NCI-H1436 (cell line): ENCODE measurements around the gene DAB2IP.

Experiments used
- DNase-seq: peaks from one replicate; lab custom pipeline; 2025; lab: John Stamatoyannopoulos, UW

The DAB2IP gene

DNA sequence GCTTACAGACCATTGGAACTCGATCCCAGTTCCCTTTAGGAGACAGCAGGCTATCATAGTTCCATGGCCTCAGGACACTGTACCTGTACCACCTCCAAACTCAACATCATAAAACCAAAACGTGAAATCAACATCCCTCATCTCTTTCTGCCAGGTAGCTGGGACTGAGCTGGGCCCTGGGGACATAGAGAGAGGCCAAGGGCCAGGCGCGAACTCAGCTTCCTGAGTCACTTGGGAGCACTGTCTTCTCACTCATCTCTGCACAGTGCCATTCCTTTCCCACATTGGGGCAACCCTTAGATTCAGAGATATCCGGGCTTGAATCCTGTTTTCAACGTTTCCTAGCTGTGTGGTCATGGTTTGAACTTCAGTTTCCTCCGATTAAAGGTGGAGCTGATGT lies 12.2 kb downstream of the DAB2IP start:
- no peak for DNase-seq

DNA sequence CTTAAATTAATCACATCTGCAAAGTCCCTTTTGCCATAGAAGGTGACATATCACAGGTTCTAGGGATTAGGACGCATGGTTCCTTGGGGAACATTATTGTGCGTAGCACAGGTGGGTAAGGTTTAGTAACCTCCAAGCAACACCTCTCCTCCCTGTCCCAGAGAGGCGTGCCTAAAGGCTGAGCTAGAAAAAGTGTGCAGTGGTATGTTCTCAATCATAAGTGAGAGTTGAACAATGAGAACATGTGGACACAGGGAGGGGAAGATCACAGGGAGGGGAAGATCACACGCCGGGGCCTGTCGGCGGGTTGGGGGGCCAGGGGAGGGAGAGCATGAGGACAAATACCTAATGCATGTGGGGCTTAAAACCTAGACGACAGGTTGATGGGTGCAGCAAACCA lies 14.9 kb downstream of the DAB2IP start:
- DNase-seq: no peak

DNA sequence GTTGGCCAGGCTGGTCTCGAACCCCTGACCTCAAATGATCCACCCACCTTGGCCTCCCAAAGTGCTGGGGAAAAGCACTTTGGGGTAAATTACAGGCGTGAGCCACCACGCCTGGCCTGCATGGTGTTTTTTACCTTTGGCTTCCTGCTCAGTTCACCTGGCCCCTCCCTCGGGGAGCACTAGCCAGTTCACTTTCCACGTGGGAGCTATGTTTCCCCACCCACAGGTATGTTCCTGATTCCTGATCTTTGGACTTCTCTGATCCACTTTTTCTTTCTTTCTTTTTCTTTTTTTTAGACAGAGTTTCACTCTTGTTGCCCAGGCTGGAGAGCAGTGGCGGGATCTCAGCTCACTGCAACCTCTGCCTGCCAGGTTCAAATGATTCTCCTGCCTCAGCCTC lies 15.8 kb downstream of the DAB2IP start:
- no peak for DNase-seq

DNA sequence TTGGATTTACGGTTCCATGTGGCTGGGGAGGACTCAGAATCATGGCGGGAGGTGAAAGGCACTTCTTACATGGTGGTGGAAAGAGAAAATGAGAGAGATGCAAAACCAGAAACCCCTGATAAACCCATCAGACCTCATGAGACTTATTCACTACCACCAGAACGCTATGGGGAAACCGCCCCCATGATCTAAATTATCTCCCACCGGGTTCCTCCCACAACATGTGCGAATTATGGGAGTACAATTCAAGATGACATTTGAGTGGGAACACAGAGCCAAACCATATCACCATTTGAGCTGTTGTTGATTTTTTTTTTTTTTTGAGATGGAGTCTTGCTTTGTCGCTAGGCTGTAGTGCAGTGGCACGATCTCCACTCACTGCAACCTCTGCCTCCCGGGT lies 16.5 kb downstream of the DAB2IP start:
- no peak for DNase-seq

DNA sequence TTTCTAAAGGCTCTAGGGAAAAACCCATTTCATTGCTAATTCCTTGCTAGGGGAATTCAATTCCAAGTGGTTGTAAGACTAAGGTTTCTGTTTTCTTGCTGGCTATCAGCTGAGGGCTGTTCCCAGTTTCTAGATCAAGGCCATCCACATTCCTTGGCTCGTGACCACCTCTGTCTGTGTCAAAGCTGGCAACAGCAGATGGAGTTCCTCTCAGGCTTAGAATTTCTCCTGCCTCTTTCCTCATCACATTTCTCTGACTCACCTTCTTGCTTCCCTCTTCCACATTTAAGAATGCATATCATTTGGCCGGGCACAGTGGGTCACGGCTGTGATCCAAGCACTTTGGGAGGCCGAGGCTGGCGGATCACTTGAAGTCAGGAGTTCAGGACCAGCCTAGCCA lies 19.0 kb downstream of the DAB2IP start:
- no peak for DNase-seq

DNA sequence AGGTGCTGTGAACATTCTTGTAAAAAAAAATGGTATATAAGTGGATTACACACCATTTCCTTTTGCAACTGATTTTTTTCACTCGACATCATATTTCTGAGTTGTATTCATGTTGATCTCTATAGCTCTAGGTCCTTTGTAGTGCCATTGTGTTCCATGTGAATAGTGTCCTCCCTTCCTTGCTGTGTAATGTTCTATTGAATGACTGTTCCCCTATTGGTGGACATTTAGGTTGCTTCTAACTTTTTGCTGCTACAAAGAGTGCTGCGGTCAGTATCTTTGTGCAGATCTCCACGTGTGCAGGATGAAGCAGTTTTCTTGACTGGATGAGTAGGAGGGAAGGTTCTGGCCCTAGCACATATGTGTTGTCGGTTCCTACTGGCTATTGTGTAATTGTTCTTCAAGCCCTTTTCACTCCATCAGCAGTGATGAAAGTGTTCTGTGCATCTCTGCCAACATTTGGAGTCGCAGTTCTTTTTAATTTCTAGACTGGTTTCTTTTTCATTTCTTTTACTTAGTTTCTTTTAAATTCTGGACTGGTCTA lies 20.2 kb downstream of the DAB2IP start:
- DNase-seq: no peak

DNA sequence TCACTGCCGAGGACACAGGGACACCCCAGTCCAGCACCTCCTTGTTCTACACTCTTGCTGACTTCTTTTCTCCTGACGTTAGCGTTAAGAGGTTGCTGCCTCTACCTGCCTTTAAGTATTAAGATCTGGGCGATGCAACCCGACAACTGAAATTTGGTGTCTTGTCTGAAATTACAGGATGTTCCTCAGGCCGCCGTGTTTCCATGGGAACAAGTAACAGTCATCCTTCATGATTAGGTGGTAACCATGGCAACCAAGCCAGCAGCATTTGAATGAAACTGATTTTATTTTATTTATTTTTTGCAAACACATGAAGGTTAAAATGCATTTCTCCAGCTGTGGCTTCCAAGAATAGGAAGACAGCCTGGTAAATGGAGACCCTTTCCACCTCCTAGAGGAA lies 20.8 kb downstream of the DAB2IP start:
- DNase-seq: no peak

DNA sequence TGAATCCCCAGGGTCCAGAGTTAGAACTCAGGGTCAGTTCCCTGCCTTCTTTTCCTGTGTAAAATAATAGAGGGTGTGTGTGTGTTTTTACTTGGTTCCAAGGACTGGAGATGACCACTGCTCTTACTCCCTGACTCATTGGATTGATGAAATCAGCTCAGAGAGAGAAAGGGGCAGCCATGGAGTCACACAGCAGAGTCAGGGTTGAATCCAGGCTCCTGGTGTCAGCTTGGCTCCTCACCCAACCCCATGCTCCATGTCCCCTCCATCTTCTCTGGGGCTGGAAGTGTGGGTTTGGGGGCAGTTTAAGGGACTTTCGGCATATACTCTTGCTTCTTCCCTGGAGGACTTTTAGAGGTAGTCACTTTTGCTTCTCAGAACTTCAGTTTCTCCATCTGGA lies 21.6 kb downstream of the DAB2IP start:
- DNase-seq: no peak

DNA sequence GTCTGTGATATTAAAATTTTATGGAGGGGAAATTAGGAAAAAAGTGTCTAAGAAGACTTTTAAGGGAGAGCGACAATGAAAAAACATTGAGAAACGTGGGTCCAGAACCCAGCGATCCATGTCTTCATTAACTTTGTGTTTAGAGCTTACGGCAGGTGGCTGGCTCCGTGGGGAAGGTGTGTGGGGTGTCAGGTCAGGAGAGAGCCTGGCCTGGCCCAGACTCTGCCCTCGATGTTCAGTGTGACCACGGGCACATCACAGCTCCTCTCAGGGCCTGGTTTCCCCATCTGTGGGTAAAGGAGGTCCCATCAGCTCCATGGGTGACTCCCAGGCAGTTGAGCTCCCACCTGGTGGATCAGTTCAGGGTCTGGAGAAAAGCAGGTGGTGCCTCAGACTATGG lies 22.1 kb downstream of the DAB2IP start:
- DNase-seq: no peak

DNA sequence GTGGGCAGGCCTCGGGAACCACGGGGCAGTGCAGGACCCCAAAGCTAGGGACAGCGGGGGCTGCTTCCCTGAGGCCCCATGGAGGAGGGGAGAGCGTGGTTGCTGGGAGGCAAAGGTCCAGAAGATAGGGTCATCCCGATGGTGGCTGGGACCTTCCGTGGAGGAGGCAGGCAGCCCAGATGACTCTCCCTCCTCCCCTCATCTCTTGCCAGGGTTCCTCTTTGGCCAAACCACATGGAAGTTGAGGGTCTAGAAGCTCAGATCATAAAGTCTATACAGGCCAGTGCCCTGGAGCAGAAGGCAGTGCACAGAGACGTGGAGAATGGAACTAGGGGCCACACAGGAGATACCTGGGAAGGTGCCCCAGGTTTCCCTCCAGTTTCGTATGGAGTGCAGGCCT lies 22.6 kb downstream of the DAB2IP start:
- no peak for DNase-seq

DNA sequence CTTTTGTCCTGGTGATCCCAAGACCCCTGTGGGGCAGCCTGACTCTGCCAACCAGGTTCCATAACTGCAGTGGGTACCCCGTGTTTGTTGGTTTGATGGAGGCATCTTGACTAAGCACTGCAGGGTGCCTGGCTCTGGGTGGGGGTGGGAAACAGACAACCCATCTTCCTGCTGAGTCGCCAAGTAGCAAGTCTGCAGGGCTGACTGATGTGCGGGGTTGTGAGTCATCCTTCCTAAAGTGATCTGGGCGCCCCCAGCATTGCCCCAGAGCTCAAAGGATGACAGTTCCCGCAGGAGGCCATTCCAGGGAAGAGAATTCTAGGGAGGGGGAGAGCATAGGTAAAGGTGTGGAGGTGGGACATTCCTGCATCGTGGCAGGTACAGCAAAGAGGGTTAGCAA lies 23.5 kb downstream of the DAB2IP start:
- DNase-seq: no peak

DNA sequence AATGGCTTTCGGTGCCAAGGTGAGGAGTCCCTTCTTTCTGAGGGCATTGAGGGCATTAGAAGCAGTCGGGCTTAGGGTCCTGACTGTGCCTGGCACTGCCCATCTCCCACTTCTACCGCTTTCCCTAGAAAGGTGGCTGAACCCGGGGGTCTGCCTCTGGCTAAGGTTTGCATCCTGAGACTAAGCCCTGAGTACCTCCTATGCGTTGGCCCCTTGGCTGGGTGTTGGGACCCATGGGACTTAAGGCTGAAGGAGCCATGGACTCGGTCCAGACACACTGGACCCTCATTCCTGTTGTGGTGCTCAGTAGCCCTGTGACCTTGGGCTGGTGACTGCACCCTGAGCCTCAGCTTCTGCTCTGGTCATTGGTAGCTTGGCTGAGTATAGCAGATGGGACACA lies 23.9 kb downstream of the DAB2IP start:
- DNase-seq: no peak

DNA sequence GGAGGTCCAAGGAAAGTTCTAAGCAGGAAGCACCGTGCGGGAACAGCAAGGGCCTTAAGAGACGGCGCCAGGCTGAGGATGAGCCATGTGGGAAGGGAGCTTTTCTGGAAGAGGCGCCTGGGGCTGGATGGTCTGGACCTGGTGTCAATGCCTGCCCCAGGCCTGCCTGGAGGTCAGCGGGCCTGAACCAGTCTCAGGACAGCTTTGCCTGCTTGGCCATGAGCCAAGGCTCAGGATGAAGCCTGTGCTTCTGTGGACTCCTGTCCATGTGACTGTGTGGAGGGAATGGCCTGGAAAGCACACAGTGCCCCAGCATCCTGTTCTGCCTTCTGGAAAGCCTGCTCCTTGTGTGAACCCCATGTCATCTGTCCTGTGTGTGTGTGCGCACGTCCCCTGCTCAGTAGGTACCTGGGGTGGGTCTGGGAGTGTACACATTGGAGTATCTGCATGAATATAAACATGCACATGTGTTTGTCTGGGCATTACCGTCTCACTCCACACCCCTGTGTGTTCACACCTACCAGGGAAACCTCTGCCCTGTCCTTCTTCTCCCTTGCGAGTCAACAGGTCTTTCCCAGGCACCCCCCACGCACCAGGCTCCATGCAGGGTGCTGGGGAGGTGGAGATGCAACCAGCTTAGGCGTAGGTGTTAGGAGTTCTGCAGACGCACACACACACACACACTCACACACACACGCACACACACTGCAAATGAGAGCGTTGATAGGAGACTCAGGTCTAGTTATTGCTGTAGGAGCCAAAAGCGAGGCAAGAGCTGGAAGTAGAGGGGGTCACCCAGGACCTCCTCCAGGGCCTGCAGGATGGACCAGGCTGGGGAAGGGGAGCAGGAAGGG lies 24.8 kb downstream of the DAB2IP start:
- no peak for DNase-seq

DNA sequence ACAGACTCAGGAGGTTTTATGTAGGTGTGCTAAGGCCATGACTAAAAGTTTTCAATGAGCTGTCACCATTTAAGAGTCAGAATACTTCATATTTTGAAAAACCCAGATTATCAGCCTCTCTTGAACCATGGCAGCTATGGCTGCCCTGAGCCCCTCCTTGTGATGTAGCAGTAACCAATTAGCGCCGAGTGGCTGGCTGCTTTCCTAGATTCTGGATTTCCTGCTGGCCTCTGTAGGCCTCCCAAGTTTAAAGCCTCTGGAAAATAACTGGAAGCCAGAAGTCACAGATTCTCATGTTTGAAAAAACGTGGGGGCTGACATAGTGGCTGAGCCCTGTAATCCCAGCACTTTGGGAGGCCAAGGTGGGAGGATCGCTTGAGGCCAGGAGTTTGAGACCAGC lies 25.5 kb downstream of the DAB2IP start:
- no peak for DNase-seq

DNA sequence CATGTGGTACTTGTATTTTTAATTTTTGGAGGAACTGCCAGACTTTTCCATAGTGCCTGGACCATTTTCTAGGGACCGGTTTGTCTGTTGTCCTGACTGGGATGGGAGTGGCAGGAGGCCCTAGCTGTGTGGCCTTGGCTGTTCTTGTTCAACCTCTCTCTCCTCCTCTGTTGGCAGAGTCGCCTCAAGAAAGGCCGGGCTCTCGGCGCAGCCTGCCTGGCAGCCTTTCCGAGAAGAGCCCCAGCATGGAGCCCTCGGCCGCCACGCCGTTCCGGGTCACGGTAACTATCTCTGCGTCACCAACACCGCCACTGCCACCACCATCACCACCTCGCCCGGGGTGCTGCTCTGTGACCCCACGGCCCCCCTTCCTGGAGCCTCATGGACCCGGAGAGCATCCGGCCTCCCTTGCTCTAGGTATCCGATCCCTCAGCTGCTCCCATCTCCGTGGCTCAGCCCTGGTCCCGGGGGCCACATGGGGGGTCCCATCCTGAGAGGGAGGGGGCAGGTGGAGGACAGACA lies 27.1 kb downstream of the DAB2IP start:
- no peak for DNase-seq

DNA sequence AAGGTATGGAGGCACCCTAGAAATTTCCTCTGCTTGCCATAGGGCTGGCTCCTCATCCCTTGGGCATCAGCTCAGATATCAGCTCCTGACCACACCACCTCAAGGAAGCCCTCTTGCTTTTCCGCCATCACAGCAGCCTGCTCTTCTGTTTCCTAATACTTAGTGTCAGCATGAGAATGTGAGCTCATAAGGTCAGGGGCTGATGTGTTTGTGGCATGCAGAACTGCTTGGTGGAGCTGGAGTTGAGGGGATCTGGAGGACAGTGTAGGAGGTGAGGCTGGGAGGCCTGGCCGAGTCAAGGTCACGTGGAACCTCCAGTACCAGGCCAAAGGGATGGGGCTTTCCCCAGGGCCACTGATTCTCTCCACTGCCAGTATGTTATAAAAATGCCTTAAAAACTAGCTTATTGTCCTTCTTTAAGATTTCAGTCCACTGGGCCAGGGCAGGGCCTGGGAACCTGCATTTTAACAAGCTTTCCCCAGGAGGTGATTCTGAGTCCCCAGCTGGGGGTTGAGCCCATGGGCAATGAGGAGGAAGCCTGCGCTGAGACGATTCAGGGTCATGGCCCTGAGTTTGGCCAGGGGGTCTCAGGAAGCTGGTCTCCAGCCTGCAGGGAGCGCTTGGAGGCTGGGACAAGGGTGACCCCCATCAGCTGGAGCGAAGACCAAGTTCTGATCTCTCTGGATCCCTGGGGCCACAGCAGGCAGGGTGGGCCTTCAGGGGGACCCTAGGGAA lies 28.6 kb downstream of the DAB2IP start:
- no peak for DNase-seq

DNA sequence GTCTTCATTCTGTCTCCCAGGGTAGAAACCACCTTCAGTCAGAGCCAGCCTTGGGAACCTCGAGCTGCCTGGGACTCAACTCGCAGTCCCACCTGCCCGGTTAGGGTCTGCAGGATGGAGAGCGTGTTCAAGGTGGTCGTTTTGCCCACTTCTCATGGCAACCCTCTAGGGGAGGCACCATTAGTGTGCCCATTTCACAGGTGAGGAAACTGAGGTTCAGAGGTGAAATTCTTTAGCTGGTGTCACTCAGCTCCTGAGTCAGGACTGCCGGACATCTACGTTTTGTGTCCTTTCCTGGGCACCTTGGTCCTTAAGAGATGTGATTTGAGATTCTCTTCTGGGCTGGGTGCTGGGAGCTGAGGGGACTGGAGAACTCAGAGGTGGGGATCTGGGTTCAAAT lies 30.0 kb downstream of the DAB2IP start:
- DNase-seq: no peak

DNA sequence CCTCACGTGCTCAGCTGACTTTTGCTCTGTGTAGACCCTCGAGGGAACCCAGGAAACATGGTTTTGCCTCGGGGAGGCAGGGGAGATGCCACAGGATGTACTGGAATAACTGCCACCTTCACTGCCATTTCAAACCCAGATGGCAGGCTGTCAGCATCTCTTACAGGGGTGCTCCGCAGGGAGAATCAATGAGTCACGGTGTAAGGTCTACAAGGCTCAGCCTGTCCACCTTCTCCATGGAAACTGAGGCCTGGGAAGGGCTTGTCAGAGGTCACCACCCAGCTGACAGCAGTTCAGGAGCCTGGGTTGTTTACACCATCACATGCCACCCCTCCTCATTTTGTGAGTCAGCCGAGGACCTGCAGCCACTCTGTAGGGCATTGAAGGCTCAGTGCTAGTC lies 30.8 kb downstream of the DAB2IP start:
- no peak for DNase-seq

DNA sequence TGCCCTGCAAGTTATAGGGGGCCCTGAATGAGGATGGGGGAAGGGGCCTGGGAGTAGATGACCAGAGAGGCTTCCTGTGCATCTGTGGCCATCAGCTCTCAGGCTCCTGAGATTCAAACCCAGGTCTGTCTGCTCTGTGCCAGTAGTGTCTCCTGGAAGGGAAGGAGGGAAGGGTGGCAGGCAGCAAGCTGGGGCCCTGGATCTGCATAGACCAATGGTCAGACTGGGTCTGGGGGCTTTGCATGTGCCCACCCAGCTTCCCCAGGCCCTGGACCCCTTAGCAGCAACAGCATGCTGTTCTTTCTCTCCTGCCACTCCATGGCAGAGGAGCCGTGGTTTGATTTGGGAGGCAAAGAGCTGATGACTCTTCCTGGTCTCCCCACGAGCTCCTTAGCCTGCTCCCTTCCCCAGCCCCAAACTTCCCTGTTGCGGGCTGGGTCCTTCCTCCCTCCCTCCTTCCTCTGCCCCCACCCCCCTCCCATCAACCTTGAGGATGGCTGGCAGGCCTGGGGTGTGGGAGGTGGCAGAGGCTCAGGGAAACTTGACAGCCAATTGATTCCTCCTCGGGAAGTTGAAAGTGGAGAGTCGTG lies 31.6 kb downstream of the DAB2IP start:
- DNase-seq: no peak

DNA sequence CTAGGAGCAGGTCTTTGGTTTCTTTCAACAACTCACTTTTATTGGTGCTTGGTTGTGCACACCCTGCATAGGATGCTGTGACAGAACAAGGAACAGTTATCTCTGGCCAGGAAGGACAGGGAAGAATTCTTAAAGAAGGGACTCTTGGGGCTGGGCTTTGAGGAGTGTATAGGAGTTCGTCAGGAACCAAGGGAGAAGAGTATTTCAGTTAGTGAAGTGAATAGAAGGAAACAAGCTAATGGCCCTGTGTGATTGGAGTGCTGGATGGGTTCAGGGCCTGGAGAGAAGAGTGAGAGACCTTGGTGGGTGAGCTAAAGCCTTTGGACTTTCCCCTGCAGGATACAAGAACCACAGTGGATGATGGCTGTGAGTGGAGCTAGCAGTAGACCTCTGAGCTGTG lies 32.2 kb downstream of the DAB2IP start:
- DNase-seq: no peak

DNA sequence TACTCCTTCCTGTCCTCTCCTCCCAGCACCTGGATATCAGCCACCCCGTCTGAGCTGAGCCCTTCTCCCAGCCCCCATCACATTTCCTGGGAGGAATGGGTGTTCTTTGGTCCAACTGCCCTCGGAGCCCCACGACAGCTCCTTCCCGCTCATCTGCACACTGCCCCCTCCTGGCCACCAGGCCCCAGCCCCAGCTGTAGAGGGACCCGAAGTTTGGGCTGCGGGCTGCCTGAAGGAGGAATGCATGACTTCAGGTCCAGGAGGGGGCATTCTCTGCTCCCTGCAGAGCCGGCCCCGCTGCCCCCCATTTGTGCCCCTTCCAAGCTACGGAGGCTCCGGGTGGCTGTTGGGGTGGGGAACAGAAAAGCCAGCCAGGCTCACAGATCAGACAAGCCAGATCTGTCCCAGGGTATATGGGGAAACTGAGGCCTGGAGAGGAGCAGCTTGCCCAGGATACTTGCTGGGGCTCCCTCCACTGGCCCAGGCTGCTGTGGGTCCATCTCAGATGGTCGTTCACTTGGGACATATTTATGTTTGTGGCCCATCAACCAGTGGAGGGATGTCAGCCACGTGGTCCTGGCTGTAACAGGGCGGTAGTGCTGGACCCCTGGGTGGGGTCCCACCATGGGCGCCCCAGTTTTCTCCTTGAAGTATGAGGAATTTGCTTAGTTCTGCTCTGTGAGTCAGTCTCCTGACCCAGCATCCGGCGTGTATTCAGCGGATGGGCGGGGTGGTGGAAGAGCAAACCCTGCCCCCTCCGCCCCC lies 33.1 kb downstream of the DAB2IP start:
- peak; percentile 11 for DNase-seq
